SJSA1 (cell line): ENCODE measurements around the gene OSCP1. TPM values are rescaled to one million over a fixed set of nuclear protein-coding genes. Genes with fewer than 3 reads are reported as not detected.

Experiments used
- DNase-seq, 2 experiments: peaks; one replicate each; pipeline ENCODE4 v3.0.0-alpha.2; 2015 to 2020; ENCODE audit warnings: low spot score in 2 of 2, low read depth in 1 of 2
- H3K27ac ChIP-seq: fragments of 250-450 bp; sonication (Bioruptor Pico); 2 replicates; pipeline ENCODE4 v1.5.1; 2020; ENCODE audit warnings: mild to moderate bottlenecking, moderate library complexity
- H3K27me3 ChIP-seq: fragments of 250-450 bp; sonication (Bioruptor Pico); replicated peaks from 2 replicates; pipeline ENCODE4 v1.5.1; 2020; ENCODE audit warnings: mild to moderate bottlenecking, moderate library complexity
- H3K36me3 ChIP-seq: fragments of 250-450 bp; sonication (Bioruptor Pico); 2 replicates; pipeline ENCODE4 v1.5.1; 2020; ENCODE audit warnings: mild to moderate bottlenecking
- H3K4me1 ChIP-seq: fragments of 250-450 bp; sonication (Bioruptor Pico); replicated peaks from 2 replicates; pipeline ENCODE4 v1.6.1; 2021; ENCODE audit warnings: mild to moderate bottlenecking
- H3K4me3 ChIP-seq: fragments of 250-450 bp; sonication (Bioruptor Pico); 2 replicates; pipeline ENCODE4 v1.5.1; 2020; ENCODE audit warnings: mild to moderate bottlenecking
- H3K9me3 ChIP-seq: fragments of 250-450 bp; sonication (Bioruptor Pico); replicated peaks from 2 replicates; pipeline ENCODE4 v1.5.1; 2020; ENCODE audit warnings: mild to moderate bottlenecking
- total RNA-seq: library from RNA; depleted of rRNA; stranded (reverse); fragments of >200 nt; shearing (Covaris generic); gene quantifications from 2 replicates; pipeline ENCODE4 v1.2.3, GENCODE V29; 2014

Gene OSCP1
- total RNA-seq, 1 experiment from 2014 or later = 1.5 TPM

- peaks cover 28% of the 10 kb centered on the region for H3K4me1 ChIP-seq
- H3K9me3 ChIP-seq = no peaks in the 10 kb centered on the region
- H3K4me3 ChIP-seq = peak within 1 kb of the TSS; percentile 81
- H3K27ac ChIP-seq = peak within 1 kb of the TSS; percentile 99
- peak; percentile 96 to 99 for DNase-seq
- peaks cover 20% of the 10 kb centered on the region for H3K36me3 ChIP-seq
- no peaks in the 10 kb centered on the region for H3K27me3 ChIP-seq
Measured at GRCh38 chr1:36385410-36386264, 64.6 kb downstream of the OSCP1 start, which contains the start of gene STK40. TSS of gene STK40 (minus strand) at chr1:36385924. CDS start at chr1:36361332, 24,592 bp downstream.

- H3K4me3 ChIP-seq = peak overlapping the region; percentile 81
- H3K36me3 ChIP-seq = peaks cover 18% of the 10 kb centered on the region
- no peaks in the 10 kb centered on the region for H3K27me3 ChIP-seq
- peak in 1 of 2 experiments; percentile 44 for DNase-seq
- H3K27ac ChIP-seq = peak overlapping the region; percentile 99
- peaks cover 28% of the 10 kb centered on the region for H3K4me1 ChIP-seq
- H3K9me3 ChIP-seq = no peaks in the 10 kb centered on the region
Measured at GRCh38 chr1:36384542-36385409, 65.5 kb downstream of the OSCP1 start.

DNA sequence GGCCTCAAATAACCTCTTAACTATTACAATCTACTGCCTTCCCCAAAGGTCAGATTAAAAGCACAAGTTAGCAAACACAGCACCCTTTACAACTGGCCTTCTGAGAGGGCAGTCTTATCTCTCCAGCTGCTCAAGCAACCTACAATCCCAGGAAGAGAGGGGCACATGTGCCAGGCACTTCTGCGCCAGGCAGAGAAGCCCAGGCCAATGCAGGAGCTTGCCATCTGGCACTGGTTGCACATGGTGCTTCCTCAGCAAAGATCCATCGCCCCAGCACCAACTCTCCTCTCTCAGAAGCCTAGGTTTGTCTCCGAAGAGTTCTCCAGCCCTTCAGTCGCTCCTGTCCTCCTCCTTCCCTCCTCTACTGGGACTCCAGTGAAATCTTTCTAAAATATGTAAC, 67.0 kb downstream of the OSCP1 start:
- H3K36me3 ChIP-seq = peaks cover 26% of the 10 kb centered on the region
- H3K4me1 ChIP-seq = peaks cover 27% of the 10 kb centered on the region
- no peak overlapping the region for H3K4me3 ChIP-seq
- no peak overlapping the region for H3K27ac ChIP-seq
- H3K9me3 ChIP-seq = no peaks in the 10 kb centered on the region
- no peaks in the 10 kb centered on the region for H3K27me3 ChIP-seq
- DNase-seq = no peak

DNA sequence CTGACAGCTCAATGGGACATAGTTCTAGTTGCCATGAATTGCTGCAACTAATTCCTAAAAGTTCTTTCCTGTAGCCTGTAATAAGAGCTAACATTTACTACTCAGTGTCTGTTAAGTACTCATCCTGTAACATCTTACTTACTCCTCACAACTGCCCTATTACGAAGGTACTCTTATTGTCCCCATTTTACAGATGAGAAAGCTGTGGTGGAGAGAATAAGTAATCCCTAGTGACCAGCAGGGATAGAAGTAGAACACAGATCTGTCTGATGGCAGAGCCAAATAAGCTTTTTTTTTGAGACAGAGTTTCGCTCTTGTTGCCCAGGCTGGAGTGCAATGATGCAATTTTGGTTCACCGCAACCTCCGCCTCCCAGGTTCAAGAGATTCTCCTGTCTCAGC, 67.6 kb downstream of the OSCP1 start:
- H3K36me3 ChIP-seq = peaks cover 25% of the 10 kb centered on the region
- H3K4me1 ChIP-seq = peaks cover 22% of the 10 kb centered on the region
- H3K27me3 ChIP-seq = no peaks in the 10 kb centered on the region
- H3K9me3 ChIP-seq = no peaks in the 10 kb centered on the region
- DNase-seq = no peak
- H3K4me3 ChIP-seq = no peak overlapping the region
- no peak overlapping the region for H3K27ac ChIP-seq

DNA sequence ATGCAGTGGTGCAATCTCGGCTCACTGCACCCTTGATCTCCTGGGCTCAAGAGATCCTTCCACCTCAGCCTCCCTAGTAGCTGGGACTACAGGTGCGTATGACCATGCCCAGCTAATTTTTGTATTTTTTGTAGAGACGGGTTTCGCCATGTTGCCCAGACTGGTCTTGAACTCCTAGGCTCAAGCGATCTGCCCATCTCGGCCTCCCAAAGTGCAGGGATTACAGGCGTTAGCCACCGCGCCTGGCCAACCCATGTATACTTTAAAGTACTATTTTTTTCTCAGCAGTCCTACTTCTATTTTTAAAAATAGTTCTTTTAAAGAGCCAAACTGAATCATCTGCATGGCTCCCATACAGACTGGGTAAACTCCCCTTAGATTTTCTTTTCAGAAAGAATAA, 68.0 kb downstream of the OSCP1 start:
- Histone ChIP-seq H3K4me1 (peaks cover 17% of the 10 kb centered on the region), H3K27me3 (no peaks in the 10 kb centered on the region), H3K36me3 (peaks cover 26% of the 10 kb centered on the region), H3K4me3 (no peak overlapping the region), H3K9me3 (no peaks in the 10 kb centered on the region), H3K27ac (no peak overlapping the region)
- DNase-seq = no peak

- Histone ChIP-seq H3K4me3 (no peak overlapping the region), H3K9me3 (no peaks in the 10 kb centered on the region), H3K27ac (no peak overlapping the region), H3K4me1 (peaks cover 10% of the 10 kb centered on the region), H3K27me3 (no peaks in the 10 kb centered on the region), H3K36me3 (peaks cover 26% of the 10 kb centered on the region)
- no peak for DNase-seq
Measured at GRCh38 chr1:36381405-36381804, 68.8 kb downstream of the OSCP1 start.

DNA sequence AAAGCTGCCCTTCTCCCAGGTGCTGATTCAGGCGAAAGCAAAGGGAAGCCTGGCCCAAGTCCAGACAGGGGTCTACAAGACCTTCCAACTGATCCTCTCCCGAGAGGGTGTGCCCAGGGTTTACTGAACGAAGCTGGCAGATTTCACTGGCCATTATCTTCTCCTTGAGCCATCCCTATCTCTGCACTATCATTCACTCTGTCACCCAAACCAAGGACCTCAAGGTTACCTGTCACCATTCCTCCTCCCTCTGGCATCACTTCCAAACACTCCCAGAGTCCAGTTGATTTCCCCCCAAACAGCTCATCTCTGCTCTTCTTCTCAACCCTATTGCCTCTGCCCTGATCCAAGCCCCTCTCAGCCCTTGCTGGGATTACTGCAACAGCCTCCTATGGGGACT, 69.5 kb downstream of the OSCP1 start:
- DNase-seq = no peak

DNA sequence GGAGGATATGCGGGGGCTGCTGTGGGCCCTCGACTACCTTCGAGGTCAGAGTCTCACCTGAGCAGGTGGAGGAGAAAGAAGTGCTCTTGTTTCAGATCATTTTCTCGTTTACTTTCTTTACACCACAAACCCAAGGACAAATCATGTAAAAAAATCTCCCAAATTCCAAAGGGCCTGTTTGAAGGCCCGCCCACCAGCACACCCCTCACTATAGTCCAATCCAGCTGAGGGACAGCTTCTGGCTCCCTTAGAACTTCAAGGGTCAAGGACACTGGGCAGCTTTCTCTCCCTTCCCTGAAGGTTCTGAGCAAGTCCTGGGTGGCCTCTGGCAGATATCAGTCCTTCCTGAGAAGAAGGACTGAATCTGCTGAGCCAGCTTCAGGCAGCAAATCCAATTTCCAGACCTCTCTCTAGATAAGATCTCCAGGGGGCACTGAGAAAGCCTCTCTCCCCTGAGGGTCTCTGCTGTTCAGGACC, 70.1 kb downstream of the OSCP1 start:
- Histone ChIP-seq H3K36me3 (peaks cover 22% of the 10 kb centered on the region), H3K27me3 (no peaks in the 10 kb centered on the region), H3K27ac (no peak overlapping the region), H3K9me3 (no peaks in the 10 kb centered on the region), H3K4me3 (no peak overlapping the region), H3K4me1 (peaks cover 19% of the 10 kb centered on the region)
- DNase-seq = no peak

More for the DNA sequence above, 69.5 kb downstream of the OSCP1 start:
- H3K9me3 ChIP-seq = no peaks in the 10 kb centered on the region
- no peak overlapping the region for H3K4me3 ChIP-seq
- H3K27me3 ChIP-seq = no peaks in the 10 kb centered on the region
- no peak overlapping the region for H3K27ac ChIP-seq
- H3K4me1 ChIP-seq = peaks cover 13% of the 10 kb centered on the region
- H3K36me3 ChIP-seq = peaks cover 26% of the 10 kb centered on the region

DNA sequence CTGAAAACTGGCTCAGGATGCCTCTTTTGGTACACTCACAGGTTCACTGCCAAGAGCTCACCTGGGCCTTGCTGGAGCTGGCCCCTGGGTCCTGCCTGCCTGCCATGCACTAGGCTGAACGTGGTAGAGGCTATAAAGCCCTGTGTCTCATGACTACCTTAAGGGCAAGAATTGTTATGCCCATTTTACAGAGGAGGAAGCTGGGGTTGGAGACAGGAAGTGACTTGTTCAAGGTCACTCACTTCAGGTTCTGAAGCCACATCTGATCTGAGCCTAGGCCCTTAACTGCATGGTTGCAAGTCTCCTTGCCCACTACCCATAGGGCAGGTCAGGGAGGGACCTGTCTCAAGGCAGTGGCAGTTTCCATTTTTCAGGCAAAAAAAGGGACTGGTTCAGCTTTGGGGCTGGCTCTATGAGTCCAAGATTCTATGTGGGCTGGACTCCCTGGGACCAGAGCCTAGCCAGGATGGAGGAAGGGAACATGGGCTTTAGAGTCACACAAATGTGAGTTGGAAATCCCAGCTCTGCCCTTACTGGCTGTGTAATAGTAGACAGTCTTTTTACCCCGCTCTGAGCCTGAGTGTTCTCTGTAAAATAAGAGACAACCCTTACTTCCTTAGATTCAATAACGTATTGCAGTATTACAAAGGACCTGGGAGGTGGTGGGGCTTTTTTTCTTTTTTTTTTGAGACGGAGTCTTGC, 72.3 kb downstream of the OSCP1 start:
- Histone ChIP-seq H3K4me1 (peaks cover 31% of the 10 kb centered on the region), H3K9me3 (no peaks in the 10 kb centered on the region)
- DNase-seq = no peak

GRCh38 chr1:36372617-36373016, 77.6 kb downstream of the OSCP1 start:
- peak overlapping the region; percentile 69 for H3K27ac ChIP-seq
- no peaks in the 10 kb centered on the region for H3K27me3 ChIP-seq
- H3K9me3 ChIP-seq = no peaks in the 10 kb centered on the region
- peaks cover 23% of the 10 kb centered on the region for H3K36me3 ChIP-seq
- peak in 1 of 2 experiments; percentile 56 for DNase-seq
- H3K4me3 ChIP-seq = no peak overlapping the region
- H3K4me1 ChIP-seq = peaks cover 47% of the 10 kb centered on the region

More for the DNA sequence above, 72.3 kb downstream of the OSCP1 start:
- Histone ChIP-seq H3K27me3 (no peaks in the 10 kb centered on the region), H3K27ac (no peak overlapping the region), H3K4me3 (no peak overlapping the region), H3K36me3 (peaks cover 19% of the 10 kb centered on the region)

DNA sequence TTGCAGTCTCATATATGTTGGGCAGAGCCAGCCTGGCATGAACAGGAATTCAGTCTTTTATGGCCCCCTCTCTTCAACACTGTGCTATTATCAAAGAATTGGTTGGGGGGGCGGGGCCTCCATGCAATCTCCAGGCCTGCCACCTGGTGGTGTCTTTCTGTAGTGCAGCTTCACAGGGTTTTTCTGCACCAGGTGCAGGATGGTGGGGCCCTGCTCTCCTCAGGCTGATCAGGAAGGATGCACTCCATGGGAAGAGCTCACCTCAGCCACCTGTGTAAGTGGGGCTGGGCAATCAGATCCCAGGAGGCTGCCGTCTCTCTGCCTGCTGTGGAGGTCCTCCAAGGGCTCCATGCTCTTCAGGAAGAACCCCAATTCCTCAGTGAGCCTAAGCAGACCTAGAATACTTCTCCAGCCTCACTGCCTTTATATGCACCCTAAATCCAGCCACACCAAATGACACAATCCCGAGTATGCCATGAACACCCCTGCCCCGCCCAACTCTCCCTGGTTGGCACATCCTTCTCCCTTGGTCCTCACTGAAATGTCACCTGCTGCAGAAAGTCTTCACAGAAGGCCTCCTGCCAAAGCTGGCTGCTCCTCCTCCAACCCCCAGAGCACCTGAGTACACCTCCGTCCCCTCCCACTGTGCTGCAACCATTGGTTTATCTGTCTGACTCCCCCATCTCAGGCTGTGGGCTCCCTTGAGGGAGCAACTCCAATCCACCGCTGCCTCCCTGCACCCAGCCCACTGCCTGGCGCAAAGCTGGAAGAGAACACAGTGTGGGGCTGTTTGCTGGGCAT, 81.0 kb downstream of the OSCP1 start:
- Histone ChIP-seq H3K9me3 (no peaks in the 10 kb centered on the region), H3K4me1 (peaks cover 45% of the 10 kb centered on the region), H3K4me3 (no peak overlapping the region), H3K27me3 (no peaks in the 10 kb centered on the region), H3K36me3 (peaks cover 44% of the 10 kb centered on the region), H3K27ac (no peak overlapping the region)
- DNase-seq = peak; percentile 75 to 82
